Measurements from ENCODE around the gene CFAP410. TPM values are rescaled to one million over a fixed set of nuclear protein-coding genes. Genes with fewer than 3 reads are reported as not detected.

The CFAP410 gene
- total RNA-seq, 6 donors from 2014 or later, result 34.4 to 85.9 (median 48.4) TPM

DNA sequence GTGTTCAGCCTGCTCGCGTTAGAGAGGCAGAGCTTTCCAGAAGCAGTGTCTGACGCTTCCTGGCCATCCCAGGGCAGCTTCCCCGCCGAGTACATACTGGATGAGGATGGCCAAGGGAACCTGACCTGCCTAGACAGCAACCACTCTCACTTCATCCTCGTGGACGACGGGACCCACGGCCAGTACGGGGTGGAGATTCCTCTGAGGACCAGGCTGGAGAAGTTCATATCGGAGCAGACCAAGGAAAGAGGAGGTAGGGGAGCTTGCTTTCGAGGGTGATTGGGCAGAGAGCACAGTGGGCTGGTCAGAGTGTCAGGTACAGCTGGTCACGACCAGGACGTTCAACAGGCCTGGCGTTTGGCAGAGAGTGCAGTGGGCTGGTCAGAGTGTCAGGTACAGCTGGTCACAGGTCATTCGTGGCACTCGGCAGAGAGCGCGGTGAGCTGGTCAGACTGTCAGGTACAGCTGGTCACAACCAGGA is 36.6 kb upstream of the CFAP410 start:
- no peak for TF ChIP-seq EP300 (IDR thresholded peaks at IDR 0.05)
- TF ChIP-seq POLR2AphosphoS5 (IDR thresholded peaks at IDR 0.05), result no peak
- TF ChIP-seq, protein P1, sequence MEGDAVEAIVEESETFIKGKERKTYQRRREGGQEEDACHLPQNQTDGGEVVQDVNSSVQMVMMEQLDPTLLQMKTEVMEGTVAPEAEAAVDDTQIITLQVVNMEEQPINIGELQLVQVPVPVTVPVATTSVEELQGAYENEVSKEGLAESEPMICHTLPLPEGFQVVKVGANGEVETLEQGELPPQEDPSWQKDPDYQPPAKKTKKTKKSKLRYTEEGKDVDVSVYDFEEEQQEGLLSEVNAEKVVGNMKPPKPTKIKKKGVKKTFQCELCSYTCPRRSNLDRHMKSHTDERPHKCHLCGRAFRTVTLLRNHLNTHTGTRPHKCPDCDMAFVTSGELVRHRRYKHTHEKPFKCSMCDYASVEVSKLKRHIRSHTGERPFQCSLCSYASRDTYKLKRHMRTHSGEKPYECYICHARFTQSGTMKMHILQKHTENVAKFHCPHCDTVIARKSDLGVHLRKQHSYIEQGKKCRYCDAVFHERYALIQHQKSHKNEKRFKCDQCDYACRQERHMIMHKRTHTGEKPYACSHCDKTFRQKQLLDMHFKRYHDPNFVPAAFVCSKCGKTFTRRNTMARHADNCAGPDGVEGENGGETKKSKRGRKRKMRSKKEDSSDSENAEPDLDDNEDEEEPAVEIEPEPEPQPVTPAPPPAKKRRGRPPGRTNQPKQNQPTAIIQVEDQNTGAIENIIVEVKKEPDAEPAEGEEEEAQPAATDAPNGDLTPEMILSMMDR (IDR thresholded peaks at IDR 0.05), result no peak
- no peak for TF ChIP-seq POLR2A (IDR thresholded peaks at IDR 0.05)
- H3K27me3 ChIP-seq, result no peaks in the 10 kb centered on the region
- ATAC-seq (ENCODE audit: low FRiP score in 2 of 2) (no peak), DNase-seq (no peak)
- no peaks in the 10 kb centered on the region for H3K9me3 ChIP-seq
- peak overlapping the region in 2 of 4 donors; percentile 54 to 73 for H3K27ac ChIP-seq
- H3K4me3 ChIP-seq, result no peak overlapping the region
- WGBS, 2 donors, result 85 to 91% methylated on average over 16 to 19 of the region's 19 CpGs
- peaks cover 0 to 8% (median 5%) of the 10 kb centered on the region in 4 donors for H3K4me1 ChIP-seq
- H3K36me3 ChIP-seq, result no peaks in the 10 kb centered on the region

DNA sequence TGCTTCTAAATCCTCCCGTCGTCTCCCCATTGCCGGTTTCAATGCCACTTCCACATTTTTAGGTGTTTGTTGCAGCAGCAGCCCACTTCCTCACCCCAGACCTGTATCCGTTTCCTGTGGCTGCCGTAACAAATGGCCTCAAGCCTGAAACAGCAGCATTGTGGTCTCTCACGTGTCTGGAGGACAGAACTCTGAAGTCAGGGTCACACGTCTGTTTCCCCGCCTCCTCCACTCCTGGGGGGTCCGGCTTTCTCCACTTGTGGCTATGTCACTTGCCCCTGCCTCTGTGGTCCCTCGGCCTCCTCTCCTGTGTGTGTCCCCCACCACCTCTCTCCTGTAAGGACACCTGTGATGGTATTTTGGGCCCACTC is 36.1 kb upstream of the CFAP410 start:
- ATAC-seq (ENCODE audit: low FRiP score in 2 of 2), result peak in 1 of 2 donors; percentile 45
- WGBS, 2 donors, result 50 to 61% methylated on average over 10 of the region's 10 CpGs
- H3K27me3 ChIP-seq, result no peaks in the 10 kb centered on the region

DNA sequence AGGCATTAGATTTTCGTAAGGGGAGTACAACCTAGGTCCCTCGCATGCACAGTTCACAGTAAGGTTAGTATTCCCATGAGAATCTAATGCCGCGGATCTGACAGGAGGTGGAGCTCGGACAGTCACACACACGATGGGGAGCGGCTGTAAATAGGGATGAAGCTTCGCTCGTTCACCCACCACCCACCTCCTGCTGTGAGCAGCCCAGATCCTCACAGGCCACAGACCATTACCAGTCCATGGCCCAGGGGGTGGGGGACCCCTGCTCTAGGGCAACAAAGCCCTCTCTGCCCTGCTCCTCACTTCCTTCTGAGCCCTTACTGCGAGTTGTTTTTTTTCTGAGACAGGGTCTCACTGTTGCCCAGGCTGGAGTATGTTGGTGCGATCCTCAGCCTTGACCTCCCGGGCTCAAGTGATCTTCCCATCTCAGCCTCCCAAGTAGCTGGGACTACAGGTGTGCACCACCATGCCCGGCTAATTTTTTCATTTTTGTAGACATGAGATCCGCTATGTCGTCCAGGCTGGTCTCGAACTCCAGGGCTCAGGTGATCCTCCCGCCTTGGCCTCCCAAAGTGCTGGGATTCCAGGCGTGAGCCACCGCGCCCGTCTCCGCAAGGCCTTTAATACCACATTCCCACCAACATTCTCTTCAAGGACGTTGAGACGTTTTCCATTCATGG is 35.6 kb upstream of the CFAP410 start:
- TF ChIP-seq, protein P1 (IDR thresholded peaks at IDR 0.05), result no peak
- TF ChIP-seq POLR2A (IDR thresholded peaks at IDR 0.05), result no peak
- TF ChIP-seq POLR2AphosphoS5 (IDR thresholded peaks at IDR 0.05), result no peak
- TF ChIP-seq EP300 (IDR thresholded peaks at IDR 0.05), result no peak
- no peaks in the 10 kb centered on the region for H3K27me3 ChIP-seq
- H3K36me3 ChIP-seq, result no peaks in the 10 kb centered on the region
- no peak for ATAC-seq (ENCODE audit: low FRiP score in 2 of 2)
- peaks cover 0 to 17% (median 10%) of the 10 kb centered on the region in 4 donors for H3K4me1 ChIP-seq
- H3K9me3 ChIP-seq, result no peaks in the 10 kb centered on the region
- H3K4me3 ChIP-seq, result no peak overlapping the region
- 82 to 87% methylated on average over 24 of the region's 24 CpGs for WGBS, 2 donors
- no peak for DNase-seq
- H3K27ac ChIP-seq, result peak overlapping the region in 3 of 4 donors; percentile 54 to 73 (median 62)

More for the DNA sequence above, 36.1 kb upstream of the CFAP410 start:
- no peaks in the 10 kb centered on the region for H3K36me3 ChIP-seq
- no peak overlapping the region for H3K4me3 ChIP-seq
- peak in 1 of 2 donors; percentile 80 for DNase-seq
- peaks cover 0 to 12% (median 6%) of the 10 kb centered on the region in 4 donors for H3K4me1 ChIP-seq
- H3K27ac ChIP-seq, result peak overlapping the region in 3 of 4 donors; percentile 54 to 73 (median 62)
- TF ChIP-seq, protein P1 (IDR thresholded peaks at IDR 0.05), result no peak
- TF ChIP-seq POLR2AphosphoS5 (IDR thresholded peaks at IDR 0.05), result peak; percentile 28 to 71
- H3K9me3 ChIP-seq, result no peaks in the 10 kb centered on the region

GRCh38 chr21:44372616-44373015 is 33.4 kb upstream of the CFAP410 start:
- Histone ChIP-seq H3K27ac (no peak overlapping the region), H3K27me3 (peaks cover 0 to 4% (median 0%) of the 10 kb centered on the region in 4 donors), H3K4me3 (no peak overlapping the region), H3K4me1 (peaks cover 0 to 17% (median 10%) of the 10 kb centered on the region in 4 donors), H3K36me3 (no peaks in the 10 kb centered on the region), H3K9me3 (no peaks in the 10 kb centered on the region)
- 66 to 82% methylated on average over 8 of the region's 8 CpGs for WGBS, 2 donors
- no peak for DNase-seq
- no peak for ATAC-seq (ENCODE audit: low FRiP score in 2 of 2)
- TF ChIP-seq POLR2AphosphoS5 (IDR thresholded peaks at IDR 0.05) (no peak), POLR2A (IDR thresholded peaks at IDR 0.05) (no peak), EP300 (IDR thresholded peaks at IDR 0.05) (no peak)
- TF ChIP-seq, protein P1 (IDR thresholded peaks at IDR 0.05), result no peak

All from upper lobe of left lung (tissue), 6 donors.